ENCODE measurements around the gene CCDC85A.

GRCh38 chr2:56309626-56310170 is 125.9 kb downstream of the CCDC85A start:
- TF ChIP-seq CTCF (IDR thresholded peaks at IDR 0.05) (no peak), REST (IDR thresholded peaks at IDR 0.05; ENCODE audit: low read depth, low read length) (no peak), POLR2AphosphoS5 (IDR thresholded peaks at IDR 0.05; ENCODE audit: low read depth, low read length) (no peak), MXI1 (IDR thresholded peaks at IDR 0.05; ENCODE audit: low read depth, low read length) (no peak), TEAD4 (IDR thresholded peaks at IDR 0.05; ENCODE audit: borderline replicate concordance, insufficient read depth) (no peak)

Data from SK-N-SH (cell line).